Ishikawa (cell line): ENCODE results near the gene YBX1.

Experiments used
- EP300 ChIP-seq: IDR thresholded peaks from 2 replicates; pipeline ENCODE4 v1.6.1; 2012; ENCODE audit warnings: borderline replicate concordance
- RAD21 ChIP-seq: IDR thresholded peaks from 2 replicates; pipeline ENCODE4 v1.6.1; 2012; ENCODE audit warnings: low read depth
- TAF1 ChIP-seq: IDR thresholded peaks from 2 replicates; pipeline ENCODE4 v1.6.1; 2012; ENCODE audit warnings: low read depth, mild to moderate bottlenecking

DNA sequence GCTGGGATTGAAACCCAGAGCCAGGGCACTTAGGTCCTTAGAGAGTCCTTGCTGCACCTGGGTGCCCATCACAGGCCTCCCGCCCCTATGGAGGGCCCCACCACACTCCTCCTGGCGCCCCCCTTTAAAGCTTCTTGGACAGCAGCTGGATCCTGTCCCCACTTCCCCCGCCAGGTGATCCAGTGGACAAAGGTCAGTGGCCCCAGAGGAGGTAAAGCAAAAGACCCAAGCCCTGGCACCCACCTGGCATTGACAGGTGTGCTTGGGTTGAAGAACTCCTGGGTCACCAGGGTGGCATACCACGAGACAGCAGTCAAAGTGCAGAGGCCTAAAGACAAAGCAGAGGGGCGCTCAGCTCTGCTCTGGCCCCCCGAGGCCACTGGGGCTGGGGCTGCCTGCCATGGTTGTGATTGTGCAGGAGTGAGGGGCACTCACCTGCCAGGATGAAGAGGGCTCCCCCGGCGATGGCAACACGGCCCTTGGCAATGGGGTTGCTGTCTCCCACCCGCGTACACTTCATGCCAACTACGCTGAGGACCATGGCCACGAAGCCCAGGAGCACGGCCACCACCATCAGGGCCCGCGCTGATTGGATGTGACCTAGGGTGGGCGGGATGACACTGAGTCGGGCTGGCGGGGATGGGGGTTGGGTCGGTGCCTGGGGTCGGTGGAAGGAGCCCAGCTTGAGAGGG, 55.9 kb downstream of the YBX1 start:
- TF ChIP-seq EP300 (no peak), RAD21 (no peak), TAF1 (no peak)
